Measurements from ENCODE around the gene PPP1R27.

The PPP1R27 gene

GRCh38 chr17:81834831-81835267 is at the start of gene PPP1R27:
TSS of gene PPP1R27 (minus strand) at chr17:81835050. CDS start at chr17:81834953, 97 bp downstream.
- DNase-seq, result no peak

GRCh38 chr17:81884520-81884919 is 49.7 kb upstream of the PPP1R27 start:
- no peak for DNase-seq

- no peak for DNase-seq
Observed at GRCh38 chr17:81879121-81879520, 44.3 kb upstream of the PPP1R27 start.

GRCh38 chr17:81878294-81878693 is 43.4 kb upstream of the PPP1R27 start:
- no peak for DNase-seq

GRCh38 chr17:81877569-81877968 is 42.7 kb upstream of the PPP1R27 start:
- no peak for DNase-seq

- peak; percentile 97 for DNase-seq
Observed at GRCh38 chr17:81871387-81872230, 36.8 kb upstream of the PPP1R27 start.

GRCh38 chr17:81870981-81871386 is 36.1 kb upstream of the PPP1R27 start, which contains the start of gene ARHGDIA:
TSS of gene ARHGDIA (minus strand) at chr17:81871337. CDS start at chr17:81869930, 1,407 bp downstream.
- no peak for DNase-seq

- DNase-seq, result peak; percentile 52
Observed at GRCh38 chr17:81870131-81870980, 35.5 kb upstream of the PPP1R27 start.

- peak; percentile 43 for DNase-seq
Observed at GRCh38 chr17:81869221-81870130, 34.6 kb upstream of the PPP1R27 start.

- no peak for DNase-seq
Observed at GRCh38 chr17:81868674-81869220, 33.9 kb upstream of the PPP1R27 start.

- DNase-seq, result no peak
Observed at GRCh38 chr17:81867991-81868673, 33.3 kb upstream of the PPP1R27 start.

- DNase-seq, result peak; percentile 29
Observed at GRCh38 chr17:81867170-81867990, 32.5 kb upstream of the PPP1R27 start.

- no peak for DNase-seq
Observed at GRCh38 chr17:81866440-81867169, 31.8 kb upstream of the PPP1R27 start.

GRCh38 chr17:81865733-81866439 is 31.0 kb upstream of the PPP1R27 start:
- no peak for DNase-seq

GRCh38 chr17:81865358-81865732 is 30.5 kb upstream of the PPP1R27 start:
- DNase-seq, result no peak

- no peak for DNase-seq
Observed at GRCh38 chr17:81863833-81864768, 29.3 kb upstream of the PPP1R27 start.

GRCh38 chr17:81863123-81863675 is 28.3 kb upstream of the PPP1R27 start:
- no peak for DNase-seq
